ENCODE measurements around the gene MTHFD2L. TPM values are rescaled to one million over a fixed set of nuclear protein-coding genes. Genes with fewer than 3 reads are reported as not detected.

MTHFD2L gene
- total and polyA plus RNA-seq, 10 donors: 7.8 to 19.7 (median 13.3) TPM

DNA sequence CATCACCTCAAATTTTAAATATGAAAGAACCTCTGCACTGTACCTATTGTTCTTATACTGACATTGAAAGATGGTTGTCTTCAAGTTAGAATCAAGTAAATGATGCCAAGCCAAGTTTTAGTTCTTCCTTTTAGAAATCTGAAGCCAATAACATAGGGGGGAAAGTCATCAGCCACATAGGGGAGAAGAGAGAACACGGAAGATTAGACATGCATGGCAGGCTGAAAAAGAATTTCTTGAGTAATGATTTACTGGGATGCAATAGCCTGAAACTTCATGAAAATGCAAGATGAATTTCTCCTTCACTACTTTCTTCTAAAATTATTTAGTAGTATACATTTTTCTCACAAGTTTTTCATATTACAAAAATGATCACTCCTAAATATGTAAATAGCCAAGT lies 136.8 kb downstream of the MTHFD2L start:
- H3K36me3 ChIP-seq: no peaks in the 10 kb centered on the region
- no peak for DNase-seq
- peaks cover 0 to 9% (median 0%) of the 10 kb centered on the region in 8 donors for H3K9me3 ChIP-seq
- 81 to 97% (median 93%) methylated on average over 1 of the region's 1 CpG for WGBS, 5 donors
- no peak overlapping the region for H3K4me3 ChIP-seq
- H3K4me1 ChIP-seq: no peaks in the 10 kb centered on the region
- intact Hi-C loops (cut with DNase I; ENCODE audit: low total_unique reads): no loop called here
- no peak overlapping the region for H3K27ac ChIP-seq
- H3K27me3 ChIP-seq (replicated peaks in 1 of 7): no peaks in the 10 kb centered on the region
- TF ChIP-seq POLR2A (IDR thresholded peaks at IDR 0.05) (no peak), POLR2AphosphoS5 (IDR thresholded peaks at IDR 0.05) (no peak)
- TF ChIP-seq, protein P1, sequence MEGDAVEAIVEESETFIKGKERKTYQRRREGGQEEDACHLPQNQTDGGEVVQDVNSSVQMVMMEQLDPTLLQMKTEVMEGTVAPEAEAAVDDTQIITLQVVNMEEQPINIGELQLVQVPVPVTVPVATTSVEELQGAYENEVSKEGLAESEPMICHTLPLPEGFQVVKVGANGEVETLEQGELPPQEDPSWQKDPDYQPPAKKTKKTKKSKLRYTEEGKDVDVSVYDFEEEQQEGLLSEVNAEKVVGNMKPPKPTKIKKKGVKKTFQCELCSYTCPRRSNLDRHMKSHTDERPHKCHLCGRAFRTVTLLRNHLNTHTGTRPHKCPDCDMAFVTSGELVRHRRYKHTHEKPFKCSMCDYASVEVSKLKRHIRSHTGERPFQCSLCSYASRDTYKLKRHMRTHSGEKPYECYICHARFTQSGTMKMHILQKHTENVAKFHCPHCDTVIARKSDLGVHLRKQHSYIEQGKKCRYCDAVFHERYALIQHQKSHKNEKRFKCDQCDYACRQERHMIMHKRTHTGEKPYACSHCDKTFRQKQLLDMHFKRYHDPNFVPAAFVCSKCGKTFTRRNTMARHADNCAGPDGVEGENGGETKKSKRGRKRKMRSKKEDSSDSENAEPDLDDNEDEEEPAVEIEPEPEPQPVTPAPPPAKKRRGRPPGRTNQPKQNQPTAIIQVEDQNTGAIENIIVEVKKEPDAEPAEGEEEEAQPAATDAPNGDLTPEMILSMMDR (IDR thresholded peaks at IDR 0.05 in 8 of 11, conservative IDR thresholded peaks at IDR 0.05 in 3 of 11): no peak

DNA sequence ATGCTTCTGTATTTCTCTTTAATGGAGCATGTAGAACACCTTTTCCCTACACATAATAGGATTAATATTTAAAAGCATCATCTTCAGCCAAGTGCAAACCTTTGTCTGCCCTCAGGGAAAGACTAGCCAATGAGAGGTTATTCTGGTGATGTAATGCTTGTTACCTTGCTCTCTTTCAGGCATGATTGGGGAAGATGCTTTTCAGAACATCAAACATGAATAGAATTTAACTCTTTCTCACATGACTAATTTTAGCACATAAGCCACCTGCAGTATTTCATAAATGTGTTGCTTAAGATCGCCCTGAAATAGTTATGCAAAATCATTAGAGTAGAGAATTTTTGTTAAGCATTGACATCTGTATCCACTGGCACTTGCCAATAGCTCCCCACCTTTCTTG lies 139.6 kb downstream of the MTHFD2L start:
- Histone ChIP-seq H3K27ac (no peak overlapping the region), H3K27me3 (replicated peaks in 1 of 7) (no peaks in the 10 kb centered on the region), H3K9me3 (peaks cover 0 to 4% (median 0%) of the 10 kb centered on the region in 8 donors), H3K36me3 (no peaks in the 10 kb centered on the region), H3K4me3 (no peak overlapping the region), H3K4me1 (no peaks in the 10 kb centered on the region)
- no peak for TF ChIP-seq POLR2AphosphoS5 (IDR thresholded peaks at IDR 0.05)
- TF ChIP-seq POLR2A (IDR thresholded peaks at IDR 0.05): no peak
- TF ChIP-seq, protein P1 (IDR thresholded peaks at IDR 0.05 in 8 of 11, conservative IDR thresholded peaks at IDR 0.05 in 3 of 11): no peak
- WGBS, 5 donors: 68 to 81% (median 72%) methylated on average over 1 of the region's 1 CpG
- no peak for DNase-seq
- intact Hi-C loops (cut with DNase I; ENCODE audit: low total_unique reads): no loop called here

DNA sequence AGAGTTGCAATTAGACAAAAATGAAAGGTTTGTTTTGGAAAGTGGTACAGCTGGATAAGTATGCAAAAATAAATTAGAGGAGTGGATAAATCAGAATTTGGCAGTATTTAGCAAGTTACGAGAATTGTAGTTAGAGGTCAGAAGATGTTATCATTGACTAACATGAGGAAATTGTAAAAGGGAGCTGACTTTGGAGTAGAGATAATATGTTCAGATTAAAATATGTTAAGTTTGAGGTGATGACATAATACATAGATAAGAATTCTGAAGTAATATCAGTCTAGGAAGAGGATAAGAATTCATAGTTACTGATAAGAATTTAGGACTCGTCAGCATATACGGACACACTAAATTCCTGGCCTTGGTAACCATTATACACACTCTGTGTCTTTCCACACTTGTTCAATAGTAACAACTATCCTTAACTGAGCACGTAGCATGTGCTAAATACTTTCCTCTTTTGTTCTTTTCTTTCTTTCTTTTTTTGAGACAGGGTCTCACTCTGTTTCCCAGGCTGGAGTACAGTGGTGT lies 146.2 kb downstream of the MTHFD2L start:
- intact Hi-C loops (cut with DNase I; ENCODE audit: low total_unique reads): no loop called here
- no peak overlapping the region for H3K4me3 ChIP-seq
- no peaks in the 10 kb centered on the region for H3K27me3 ChIP-seq (replicated peaks in 1 of 7)
- TF ChIP-seq, protein P1 (IDR thresholded peaks at IDR 0.05 in 8 of 11, conservative IDR thresholded peaks at IDR 0.05 in 3 of 11): no peak
- no peak for TF ChIP-seq POLR2AphosphoS5 (IDR thresholded peaks at IDR 0.05)
- no peak for TF ChIP-seq POLR2A (IDR thresholded peaks at IDR 0.05)
- H3K9me3 ChIP-seq: no peaks in the 10 kb centered on the region
- no peak for DNase-seq
- no peaks in the 10 kb centered on the region for H3K36me3 ChIP-seq
- peaks cover 0 to 8% (median 2%) of the 10 kb centered on the region in 6 donors for H3K4me1 ChIP-seq
- H3K27ac ChIP-seq: peak overlapping the region in 1 of 8 donors; percentile 60
- WGBS, 5 donors: 73 to 83% (median 75%) methylated on average over 4 of the region's 4 CpGs

DNA sequence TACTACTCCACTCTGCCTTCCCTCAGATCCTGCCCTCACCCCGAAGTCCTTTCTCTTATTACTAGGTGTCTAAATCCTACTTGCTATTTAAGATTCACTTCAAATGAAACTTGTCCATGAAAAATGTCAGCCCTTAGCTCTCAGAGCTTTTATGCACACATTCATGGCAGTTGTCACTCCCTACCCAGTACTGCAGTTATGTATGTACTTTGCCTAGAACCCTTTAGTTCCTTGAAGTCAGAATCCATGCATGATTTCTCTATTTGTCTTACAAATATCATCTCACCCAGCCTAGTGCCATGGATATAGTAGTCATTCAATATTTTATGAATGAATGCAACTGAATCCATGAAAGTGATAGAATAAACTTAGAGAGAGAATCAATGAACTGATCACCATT lies 147.1 kb downstream of the MTHFD2L start:
- 88 to 98% (median 94%) methylated on average over 1 of the region's 1 CpG for WGBS, 5 donors
- TF ChIP-seq POLR2A (IDR thresholded peaks at IDR 0.05) (no peak), POLR2AphosphoS5 (IDR thresholded peaks at IDR 0.05) (no peak)
- TF ChIP-seq, protein P1 (IDR thresholded peaks at IDR 0.05 in 8 of 11, conservative IDR thresholded peaks at IDR 0.05 in 3 of 11): no peak

More for the DNA sequence above, 147.1 kb downstream of the MTHFD2L start:
- Histone ChIP-seq H3K36me3 (no peaks in the 10 kb centered on the region), H3K9me3 (no peaks in the 10 kb centered on the region), H3K27me3 (replicated peaks in 1 of 7) (no peaks in the 10 kb centered on the region), H3K27ac (peak overlapping the region in 1 of 8 donors; percentile 60), H3K4me1 (peaks cover 0 to 13% (median 7%) of the 10 kb centered on the region in 6 donors), H3K4me3 (no peak overlapping the region)
- no peak for DNase-seq
- intact Hi-C loops (cut with DNase I; ENCODE audit: low total_unique reads): no loop called here

All from spleen (tissue), 11 donors.